DMS53 treated with DMSO at 0.1 percent for 48 hours (cell line): Measurements from ENCODE around the gene TMPRSS11E.
A peak's percentile ranks its signal among the peaks of the same experiment; 100 is the strongest.
"Not testable (repeated sequence)": the region's sequence is repeated elsewhere in the genome, so short reads cannot be mapped to it uniquely, and the experiment has no call there.

Experiments
- DNase-seq: peaks from one replicate; lab custom pipeline; 2025; ENCODE audit not compliant: unreplicated experiment; lab: John Stamatoyannopoulos, UW

The TMPRSS11E gene

GRCh38 chr4:68461790-68462189 lies 14.5 kb downstream of the TMPRSS11E start:
- no peak for DNase-seq

- DNase-seq = no peak
Observed at GRCh38 chr4:68462691-68463090, 15.4 kb downstream of the TMPRSS11E start.

DNA sequence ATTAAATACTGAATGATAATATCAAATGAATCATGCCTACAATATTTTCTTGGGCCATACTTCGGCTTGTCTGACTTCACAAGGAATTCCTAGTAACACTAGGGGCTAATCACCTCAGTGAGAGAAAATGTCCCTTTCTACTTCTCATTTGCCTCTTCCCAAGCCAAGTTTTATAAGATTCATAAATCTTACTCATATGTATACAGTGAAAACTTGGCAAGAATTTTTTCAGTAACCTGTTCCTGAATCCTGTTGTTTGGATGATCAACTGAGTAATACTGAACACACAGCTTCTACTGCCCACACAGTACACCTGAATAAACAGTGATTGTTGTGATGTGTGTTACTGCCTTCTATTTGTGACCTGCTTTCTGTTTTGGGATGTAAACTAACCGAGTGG lies 16.5 kb downstream of the TMPRSS11E start:
- no peak for DNase-seq

- no peak for DNase-seq
Observed at GRCh38 chr4:68465058-68465457, 17.8 kb downstream of the TMPRSS11E start.

- no peak for DNase-seq
Observed at GRCh38 chr4:68466185-68466584, 18.9 kb downstream of the TMPRSS11E start.

- no peak for DNase-seq
Observed at GRCh38 chr4:68466751-68467150, 19.5 kb downstream of the TMPRSS11E start.

DNA sequence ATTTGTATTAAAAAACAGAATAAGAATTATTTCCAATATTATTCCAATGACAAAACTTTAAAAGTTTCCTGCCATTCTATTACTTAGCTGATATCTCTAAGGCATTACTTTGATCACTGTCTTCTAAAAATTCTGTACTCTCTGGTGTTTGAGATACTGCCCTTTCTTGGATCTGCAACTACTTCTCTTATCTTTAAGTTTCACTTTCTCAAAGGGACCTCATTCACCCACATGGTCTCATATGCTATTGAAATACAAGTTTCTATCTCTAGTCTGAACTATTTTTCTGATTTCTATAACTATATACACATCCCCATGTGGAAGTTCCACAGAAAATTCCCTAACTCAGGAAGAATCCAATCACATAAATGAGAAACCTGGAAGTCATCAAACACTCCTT lies 22.2 kb downstream of the TMPRSS11E start:
- no peak for DNase-seq

DNA sequence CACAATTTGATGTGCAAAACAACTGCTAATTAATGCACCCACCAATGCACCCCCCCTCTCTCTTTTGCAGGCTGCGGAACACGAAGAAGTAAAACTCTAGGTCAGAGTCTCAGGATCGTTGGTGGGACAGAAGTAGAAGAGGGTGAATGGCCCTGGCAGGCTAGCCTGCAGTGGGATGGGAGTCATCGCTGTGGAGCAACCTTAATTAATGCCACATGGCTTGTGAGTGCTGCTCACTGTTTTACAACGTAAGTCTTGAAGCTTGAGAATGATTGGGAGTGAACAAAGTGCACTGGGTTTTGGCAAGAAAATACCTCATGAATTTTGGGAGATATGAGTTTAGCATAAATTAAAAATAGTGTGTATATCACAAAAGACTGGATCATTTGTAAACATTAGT lies 28.9 kb downstream of the TMPRSS11E start:
- DNase-seq = no peak

DNA sequence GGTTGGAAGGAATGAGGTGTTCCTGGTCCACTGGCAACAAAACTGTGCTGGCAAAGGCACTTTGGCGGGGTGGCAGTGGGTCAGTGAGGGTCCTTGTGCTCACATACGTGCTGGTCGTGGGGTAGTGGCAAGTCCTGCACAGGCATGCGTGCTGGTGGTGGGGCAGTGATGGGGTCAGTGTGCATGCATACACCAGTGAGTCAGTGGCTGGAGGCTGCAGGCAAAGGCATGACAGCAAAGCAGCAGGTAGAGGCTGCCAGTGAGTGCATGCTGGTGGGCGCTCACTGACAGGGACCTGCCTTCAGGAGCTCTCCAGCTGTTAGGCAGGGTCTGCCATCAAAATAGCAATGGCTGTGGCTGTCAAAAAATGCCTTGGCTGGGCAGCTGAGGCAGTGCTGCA lies 42.1 kb downstream of the TMPRSS11E start:
- no peak for DNase-seq

DNA sequence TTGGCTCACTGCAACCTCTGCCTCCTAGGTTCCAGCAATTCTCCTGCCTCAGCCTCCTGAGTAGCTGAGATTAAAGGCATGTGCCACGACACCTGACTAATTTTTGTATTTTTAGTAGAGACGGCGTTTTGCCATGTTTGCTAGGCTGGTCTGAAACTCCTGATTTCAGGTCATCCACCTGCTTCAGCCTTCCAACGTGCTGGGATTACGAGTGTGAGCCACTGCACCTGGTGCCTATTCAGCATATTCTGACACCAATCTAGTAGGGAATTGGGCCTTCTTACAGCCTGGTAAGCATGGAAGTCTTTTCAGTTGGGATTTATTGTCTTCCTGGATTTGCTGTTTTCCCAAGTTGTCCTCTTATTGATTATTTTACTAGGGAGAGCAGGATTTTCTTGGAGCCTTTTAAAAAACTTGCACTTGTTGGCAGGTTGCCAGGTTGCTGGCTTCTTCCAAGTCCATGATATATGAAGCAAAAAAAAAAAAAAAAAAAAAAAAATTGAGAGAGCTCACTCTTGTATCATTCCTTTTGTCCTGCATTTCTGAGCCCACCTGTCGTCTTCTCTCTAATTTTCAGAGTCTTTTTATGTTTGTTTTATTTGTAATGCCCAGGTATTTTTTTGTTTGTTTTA lies 43.7 kb downstream of the TMPRSS11E start:
- DNase-seq = no peak

GRCh38 chr4:68494688-68495087 lies 47.4 kb downstream of the TMPRSS11E start:
- DNase-seq = no peak

DNA sequence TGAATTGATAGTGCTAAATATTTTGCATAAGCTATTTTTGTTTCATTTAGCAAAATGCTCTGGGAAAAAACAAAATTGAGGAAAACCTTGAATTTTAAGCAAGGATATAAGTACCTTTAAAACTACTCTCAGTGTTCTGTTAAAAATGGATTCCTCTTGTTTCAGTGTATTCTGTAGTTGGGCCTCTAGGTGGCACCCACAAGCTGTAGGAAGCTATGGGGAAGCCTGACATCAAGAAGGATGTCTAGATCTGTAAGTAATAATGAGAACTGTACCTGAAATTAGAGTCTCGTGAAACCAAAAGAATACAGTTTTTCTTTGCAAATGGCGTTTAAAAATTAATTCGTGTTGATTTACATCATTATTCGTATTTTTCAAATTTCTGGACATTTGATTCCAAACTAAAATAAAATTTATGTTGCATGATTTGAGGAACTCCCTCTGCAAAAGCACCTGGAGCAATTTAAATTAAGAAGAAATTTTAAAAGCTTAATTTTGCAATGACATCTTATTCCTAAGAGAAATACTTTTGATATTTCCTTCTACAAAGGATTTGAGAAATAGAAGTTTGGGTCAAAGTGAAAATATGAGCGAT lies 51.2 kb downstream of the TMPRSS11E start:
- DNase-seq = peak; percentile 44

DNA sequence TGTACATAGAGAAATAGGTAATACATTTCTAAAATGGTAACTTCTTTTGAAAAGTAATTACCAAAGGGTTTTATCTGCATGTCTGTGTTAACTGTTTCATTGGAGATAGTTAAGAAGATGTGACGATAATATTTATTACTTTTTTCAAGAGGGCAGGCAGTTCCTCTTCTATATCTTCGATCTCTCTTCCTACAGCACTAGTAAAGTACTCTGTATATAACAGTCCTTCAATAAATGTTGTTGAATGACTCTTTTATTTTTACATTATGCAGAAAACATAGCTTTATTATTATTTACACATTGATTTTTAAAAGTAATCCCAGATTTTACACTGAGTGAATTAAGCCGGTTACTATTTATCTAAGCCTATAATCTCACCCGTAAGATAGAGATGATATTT lies 51.8 kb downstream of the TMPRSS11E start:
- no peak for DNase-seq

DNA sequence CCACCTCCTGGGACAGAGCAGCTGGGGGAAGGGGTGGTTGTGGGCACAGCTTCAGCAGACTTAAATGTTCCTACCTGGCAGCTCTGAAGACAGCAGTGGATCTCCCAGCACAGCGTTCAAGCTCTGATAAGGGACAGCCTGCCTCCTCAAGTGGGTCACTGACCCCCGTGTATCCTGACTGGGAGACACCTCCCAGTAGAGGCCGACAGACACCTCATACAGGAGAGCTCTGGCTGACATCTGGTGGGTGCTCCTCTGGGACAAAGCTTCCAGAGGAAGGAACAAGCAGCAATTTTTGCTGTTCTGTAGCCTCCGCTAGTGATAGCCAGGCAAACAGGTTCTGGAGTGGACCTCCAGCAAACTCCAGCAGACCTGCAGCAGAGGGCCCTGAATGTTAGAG lies 56.2 kb downstream of the TMPRSS11E start:
- not testable (repeated sequence) for DNase-seq

DNA sequence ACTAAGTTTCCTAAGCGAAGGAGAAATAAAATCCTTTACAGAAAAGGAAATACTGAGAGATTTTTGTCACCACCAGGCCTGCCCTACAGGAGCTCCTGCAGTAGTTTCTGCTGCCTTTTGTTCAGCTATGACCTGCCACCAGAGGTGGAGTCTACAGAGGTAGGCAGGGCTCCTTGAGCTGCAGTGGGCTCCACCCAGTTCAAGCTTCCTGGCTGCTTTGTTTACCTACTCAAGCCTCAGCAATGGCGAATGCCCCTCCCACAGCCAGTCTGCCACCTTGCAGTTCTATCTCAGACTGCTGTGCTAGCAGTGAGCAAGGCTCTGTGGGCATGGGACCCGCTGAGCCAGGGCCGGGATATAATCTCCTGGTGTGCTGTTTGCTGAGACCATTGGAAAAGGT lies 57.6 kb downstream of the TMPRSS11E start:
- DNase-seq = not testable (repeated sequence)

- not testable (repeated sequence) for DNase-seq
Observed at GRCh38 chr4:68505452-68505851, 58.2 kb downstream of the TMPRSS11E start.

GRCh38 chr4:68518889-68519288 lies 71.6 kb downstream of the TMPRSS11E start:
- DNase-seq = no peak

DNA sequence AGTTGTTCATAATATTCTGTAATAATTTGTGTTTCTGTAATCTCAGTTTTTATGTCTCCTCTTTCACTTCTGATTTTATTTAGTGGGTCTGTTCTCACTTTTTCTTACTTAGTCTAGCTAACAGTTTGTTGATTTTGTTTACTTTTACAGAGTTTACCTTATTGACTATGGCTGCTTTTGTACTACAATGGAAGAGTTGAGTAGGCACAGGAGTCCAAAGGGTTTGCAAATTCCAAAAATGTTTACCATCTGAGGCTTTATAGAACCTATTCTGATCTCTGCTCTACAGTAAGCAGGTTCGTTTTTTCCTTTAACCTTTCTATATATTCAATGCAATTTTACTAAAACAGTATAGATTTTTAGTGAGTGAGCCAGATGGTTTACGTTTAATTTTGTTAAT lies 73.7 kb downstream of the TMPRSS11E start:
- DNase-seq = no peak

DNA sequence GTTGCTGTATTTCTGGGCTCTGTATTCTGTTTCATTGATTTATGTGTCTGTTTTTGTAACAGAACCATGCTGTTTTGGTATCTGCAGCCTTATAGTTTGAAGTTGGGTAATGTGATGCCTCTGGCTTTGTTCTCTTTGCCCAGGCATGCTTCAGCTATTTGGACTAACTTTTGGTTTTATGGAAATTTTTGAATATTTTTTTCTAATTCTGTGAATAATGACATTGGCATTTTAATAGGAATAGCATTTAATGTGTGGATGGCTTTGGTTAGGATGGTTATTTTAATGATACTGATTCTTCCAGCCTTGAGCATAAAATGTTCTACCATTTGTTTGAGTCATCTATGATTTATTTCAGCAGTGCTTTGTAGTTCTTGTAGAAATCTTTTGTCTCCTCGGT lies 75.0 kb downstream of the TMPRSS11E start:
- DNase-seq = not testable (repeated sequence)

- DNase-seq = no peak
Observed at GRCh38 chr4:68535974-68536373, 88.7 kb downstream of the TMPRSS11E start.

DNA sequence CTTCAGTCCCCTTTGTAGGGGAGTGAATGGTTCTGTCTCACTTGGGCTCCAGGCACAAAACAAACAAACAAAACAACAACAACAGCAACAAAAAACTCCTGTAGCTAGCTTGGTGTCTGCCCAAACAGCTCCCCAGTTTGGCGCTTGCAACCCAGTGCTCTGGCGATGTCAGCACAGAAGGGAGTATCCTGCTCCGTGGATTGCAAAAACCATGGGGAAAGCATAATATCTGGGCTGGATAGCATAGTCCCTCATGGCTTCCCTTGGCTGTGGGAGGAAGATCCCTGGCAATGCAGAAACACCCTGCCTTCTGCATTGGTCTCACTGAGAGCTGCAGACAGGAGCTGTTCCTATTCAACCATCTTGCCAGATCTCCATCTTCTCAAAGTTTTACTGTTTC lies 89.1 kb downstream of the TMPRSS11E start:
- no peak for DNase-seq

GRCh38 chr4:68542742-68543141 lies 95.5 kb downstream of the TMPRSS11E start:
- not testable (repeated sequence) for DNase-seq
